Measurements from ENCODE around the gene EVA1B.

DNA sequence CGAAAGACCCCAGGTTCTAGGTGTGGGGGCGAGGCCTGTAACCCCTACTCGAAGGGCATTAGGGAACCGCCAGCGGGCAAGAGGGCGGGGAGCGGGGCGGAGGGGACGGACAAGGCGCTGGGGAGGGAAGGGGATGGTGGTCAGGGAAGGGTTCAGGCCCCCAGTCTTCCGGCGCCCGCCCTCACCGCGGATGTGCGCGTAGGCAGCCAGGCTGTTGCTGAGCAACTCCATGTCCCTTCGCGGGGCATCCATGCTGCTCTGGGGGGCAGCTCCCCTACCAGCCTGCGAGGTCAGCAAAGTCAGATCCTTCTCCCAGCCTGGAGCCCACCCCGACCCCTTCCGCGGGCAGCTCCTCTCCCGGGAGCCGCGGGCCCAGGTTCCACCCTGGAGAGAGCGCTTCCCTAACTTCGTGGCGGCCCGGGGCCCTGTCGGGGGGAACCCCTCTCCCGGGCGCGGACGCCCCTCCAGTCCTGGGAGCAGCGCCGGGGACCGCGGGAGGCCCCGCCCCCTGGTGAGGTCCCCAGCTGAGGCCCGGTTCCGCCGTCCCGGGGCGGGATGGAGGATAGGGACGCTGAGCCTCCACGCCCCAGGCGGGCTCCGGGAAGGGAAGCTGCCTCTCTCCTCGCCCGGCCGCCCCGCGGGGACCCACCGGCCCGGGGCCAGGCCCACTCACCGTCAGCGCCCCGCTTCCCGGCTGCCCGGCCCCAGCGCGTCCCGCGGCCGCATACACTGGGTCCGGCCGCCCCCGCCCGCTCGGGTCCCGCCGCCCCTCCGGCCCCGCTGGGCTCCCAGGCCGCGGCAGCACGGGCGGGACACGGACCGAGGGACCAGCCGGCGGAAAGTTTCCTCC is 434 bp downstream of the EVA1B start:
- TF ChIP-seq, protein P1, sequence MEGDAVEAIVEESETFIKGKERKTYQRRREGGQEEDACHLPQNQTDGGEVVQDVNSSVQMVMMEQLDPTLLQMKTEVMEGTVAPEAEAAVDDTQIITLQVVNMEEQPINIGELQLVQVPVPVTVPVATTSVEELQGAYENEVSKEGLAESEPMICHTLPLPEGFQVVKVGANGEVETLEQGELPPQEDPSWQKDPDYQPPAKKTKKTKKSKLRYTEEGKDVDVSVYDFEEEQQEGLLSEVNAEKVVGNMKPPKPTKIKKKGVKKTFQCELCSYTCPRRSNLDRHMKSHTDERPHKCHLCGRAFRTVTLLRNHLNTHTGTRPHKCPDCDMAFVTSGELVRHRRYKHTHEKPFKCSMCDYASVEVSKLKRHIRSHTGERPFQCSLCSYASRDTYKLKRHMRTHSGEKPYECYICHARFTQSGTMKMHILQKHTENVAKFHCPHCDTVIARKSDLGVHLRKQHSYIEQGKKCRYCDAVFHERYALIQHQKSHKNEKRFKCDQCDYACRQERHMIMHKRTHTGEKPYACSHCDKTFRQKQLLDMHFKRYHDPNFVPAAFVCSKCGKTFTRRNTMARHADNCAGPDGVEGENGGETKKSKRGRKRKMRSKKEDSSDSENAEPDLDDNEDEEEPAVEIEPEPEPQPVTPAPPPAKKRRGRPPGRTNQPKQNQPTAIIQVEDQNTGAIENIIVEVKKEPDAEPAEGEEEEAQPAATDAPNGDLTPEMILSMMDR (IDR thresholded peaks at IDR 0.05): no peak
- TF ChIP-seq EZH2 (IDR thresholded peaks at IDR 0.05; ENCODE audit: borderline replicate concordance, insufficient read depth, low read depth, low read length, poor library complexity, severe bottlenecking): no peak

Data from B cell (primary cell).